IPS-18c (cell line): ENCODE data around the gene CYCS.
"Not testable (repeated sequence)": the region's sequence is repeated elsewhere in the genome, so short reads cannot be mapped to it uniquely, and the experiment has no call there.

Source experiments
- H3K4me3 ChIP-seq: 2 replicates; pipeline ENCODE4 v1.7.0; 2013; ENCODE audit warnings: low read depth, mild to moderate bottlenecking, low read length, moderate library complexity; ENCODE audit not compliant: insufficient read depth
- H3K9me3 ChIP-seq: one replicate; pipeline ENCODE4 v1.6.1; 2013; ENCODE audit warnings: mild to moderate bottlenecking, low read length, moderate library complexity; ENCODE audit not compliant: control insufficient read depth, insufficient read depth

The CYCS gene

DNA sequence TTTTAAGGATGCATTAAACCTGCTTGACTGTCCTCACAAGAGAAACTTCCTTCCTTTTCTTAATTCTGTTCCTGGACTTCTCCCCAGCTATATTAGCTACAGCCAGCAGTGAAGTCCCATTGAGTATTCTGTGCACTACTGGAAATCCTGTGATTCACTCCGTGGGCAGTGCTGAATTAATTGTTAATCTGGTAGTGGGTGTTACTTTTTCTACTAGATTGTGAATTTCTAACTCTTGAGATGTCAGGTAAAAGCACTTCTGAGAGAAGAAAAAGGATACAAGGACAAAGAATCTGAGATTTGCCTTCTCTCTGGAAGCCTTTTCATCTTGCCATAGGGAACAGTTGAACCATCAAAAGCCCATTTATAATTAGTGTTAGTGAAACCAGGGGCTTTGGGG is 33.9 kb downstream of the CYCS start:
- Histone ChIP-seq H3K4me3 (no peak overlapping the region), H3K9me3 (no peaks in the 10 kb centered on the region)

GRCh38 chr7:25090374-25090773 is 34.7 kb downstream of the CYCS start:
- Histone ChIP-seq H3K9me3 (no peaks in the 10 kb centered on the region), H3K4me3 (no peak overlapping the region)

- Histone ChIP-seq H3K9me3 (no peaks in the 10 kb centered on the region), H3K4me3 (no peak overlapping the region)
Measured at GRCh38 chr7:25087855-25088254, 37.2 kb downstream of the CYCS start.

DNA sequence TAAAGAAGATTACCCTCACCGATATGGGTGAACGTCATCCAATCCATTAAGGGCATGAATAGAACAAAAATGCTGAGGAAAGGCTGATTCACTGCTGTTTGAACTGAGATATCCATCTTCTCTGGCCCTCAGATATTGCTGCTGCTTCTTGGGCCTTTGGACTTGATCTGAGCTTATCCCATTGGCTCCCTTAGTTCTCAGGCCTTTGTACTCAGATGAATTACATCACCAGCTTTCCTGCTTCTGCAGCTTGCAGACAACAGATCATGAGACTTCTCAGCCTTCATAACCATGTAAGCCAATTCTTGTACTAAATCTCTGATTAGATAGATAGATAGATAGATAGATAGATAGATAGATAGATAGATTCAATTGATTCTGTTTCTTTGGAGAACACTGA is 40.2 kb downstream of the CYCS start:
- no peaks in the 10 kb centered on the region for H3K9me3 ChIP-seq
- H3K4me3 ChIP-seq: no peak overlapping the region

DNA sequence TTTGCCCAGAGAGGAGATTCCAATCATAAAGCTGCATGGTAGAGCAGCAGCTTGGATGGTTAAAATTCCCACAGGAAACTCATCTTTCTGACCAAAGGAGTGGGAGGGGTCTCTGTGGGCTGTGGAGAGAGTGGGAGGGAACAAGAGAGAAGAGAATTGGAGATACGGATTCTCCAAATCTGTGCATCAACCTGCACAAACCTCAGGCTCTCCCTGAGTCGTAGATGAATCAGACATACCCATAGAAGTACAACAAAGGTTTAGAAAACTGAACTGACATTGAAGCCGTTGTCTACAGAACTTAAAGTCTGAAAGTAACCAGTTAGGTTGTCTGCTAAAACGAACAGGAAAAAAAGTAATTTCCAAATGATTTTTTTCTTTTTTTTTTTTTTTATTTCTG is 41.9 kb downstream of the CYCS start:
- Histone ChIP-seq H3K4me3 (no peak overlapping the region), H3K9me3 (no peaks in the 10 kb centered on the region)

DNA sequence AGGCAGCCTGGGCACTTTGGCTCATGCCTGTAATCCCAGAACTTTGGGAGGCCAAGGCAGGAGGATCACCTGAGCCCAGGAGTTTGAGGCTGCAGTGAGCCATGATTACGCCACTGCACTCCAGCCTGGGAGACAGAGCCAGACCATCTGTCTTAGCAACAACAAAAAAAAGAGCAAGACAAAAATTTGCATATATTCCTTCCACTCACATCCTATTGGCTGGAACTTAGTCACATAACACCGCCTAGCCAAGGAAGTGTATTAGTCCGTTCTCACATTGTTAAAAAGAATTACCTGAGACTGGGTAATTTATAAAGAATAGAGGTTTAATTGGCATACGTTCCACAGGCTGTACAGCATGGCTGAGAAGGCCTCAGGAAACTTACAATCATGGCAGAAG is 43.0 kb downstream of the CYCS start:
- not testable (repeated sequence) for H3K4me3 ChIP-seq, H3K9me3 ChIP-seq

DNA sequence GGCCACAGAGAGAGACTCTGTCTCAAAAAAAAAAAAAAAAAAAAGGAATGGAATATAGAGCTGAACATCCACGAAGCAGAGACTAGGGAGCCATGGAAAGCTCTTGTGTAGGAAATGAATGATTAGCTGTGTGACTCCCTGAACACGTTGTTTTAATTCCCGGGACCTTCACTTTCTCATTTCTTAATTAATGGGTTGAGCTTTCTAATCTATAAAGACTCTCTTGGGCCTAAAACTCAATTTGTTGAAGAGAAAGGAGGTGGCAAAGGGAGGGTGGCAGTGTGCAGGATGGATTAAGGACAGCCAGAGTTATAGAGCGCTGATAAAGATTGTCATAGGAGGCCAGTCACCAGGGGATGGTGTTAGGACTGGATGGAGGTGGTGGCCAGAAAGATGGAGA is 48.0 kb downstream of the CYCS start:
- no peak overlapping the region for H3K4me3 ChIP-seq
- H3K9me3 ChIP-seq: no peaks in the 10 kb centered on the region

DNA sequence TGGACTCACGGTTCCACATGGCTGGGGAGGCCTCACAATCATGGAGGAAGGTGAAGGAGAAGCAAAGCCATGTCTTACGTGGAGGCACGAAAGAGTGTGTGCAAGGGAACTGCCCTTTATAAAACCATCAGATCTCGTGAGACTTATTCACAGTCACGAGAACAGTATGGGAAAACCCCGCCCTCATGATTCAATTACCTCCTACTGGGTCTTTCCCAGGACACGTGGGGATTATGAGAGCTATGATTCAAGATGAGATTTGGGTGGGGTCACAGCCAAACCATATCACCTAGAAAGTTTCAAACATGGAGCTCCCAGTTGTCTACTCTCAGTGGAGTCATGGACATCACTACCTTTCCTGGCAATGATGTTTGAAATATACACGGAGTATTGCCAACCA is 49.6 kb downstream of the CYCS start:
- Histone ChIP-seq H3K4me3 (no peak overlapping the region), H3K9me3 (no peaks in the 10 kb centered on the region)

DNA sequence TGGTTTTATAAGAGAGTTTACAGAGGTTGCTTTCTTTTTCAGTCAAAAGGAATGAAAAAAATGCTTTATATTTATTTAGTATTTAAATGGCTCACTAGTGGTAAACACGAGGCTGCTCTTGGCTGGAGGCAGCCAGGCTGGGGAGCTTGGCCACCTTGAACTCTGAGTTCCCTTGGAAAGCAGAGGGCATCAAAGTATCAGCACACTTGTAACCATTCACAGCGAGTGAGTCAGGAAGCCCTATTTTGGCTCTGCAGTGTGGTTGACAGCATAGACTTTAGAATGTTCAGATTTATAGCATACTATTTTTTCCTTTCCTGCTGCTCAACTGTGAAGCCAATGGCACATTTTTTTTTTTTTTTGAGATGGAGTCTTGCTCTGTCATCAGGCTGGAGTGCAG is 51.6 kb downstream of the CYCS start:
- Histone ChIP-seq H3K9me3 (no peaks in the 10 kb centered on the region), H3K4me3 (no peak overlapping the region)
